ENCODE measurements around the gene SEMA4B.

Gene SEMA4B

DNA sequence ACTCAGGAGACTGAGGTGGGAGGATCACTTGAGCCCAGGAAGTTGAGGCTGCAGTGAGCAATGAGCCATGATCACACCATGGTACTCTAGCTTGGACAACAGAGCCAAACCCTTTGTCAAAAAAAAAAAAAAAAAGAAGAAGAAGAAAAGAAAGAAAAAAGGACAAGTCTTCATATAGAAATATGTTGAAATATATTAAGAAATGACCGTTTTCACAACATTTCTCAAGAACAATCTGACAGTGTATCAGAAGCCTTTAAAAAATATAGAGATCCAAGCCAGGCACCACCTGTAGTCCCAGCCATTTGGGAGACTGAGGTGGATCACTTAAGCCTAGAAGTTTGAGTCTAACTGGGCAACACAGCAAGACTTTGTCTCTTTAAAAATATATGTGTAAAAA, 29.5 kb upstream of the SEMA4B start:
- no peaks in the 10 kb centered on the region for H3K9me2 ChIP-seq (replicated peaks; ENCODE audit: insufficient read depth, low read length)
- no peaks in the 10 kb centered on the region for H3K79me2 ChIP-seq (ENCODE audit: insufficient read depth, low read length)
- no peak overlapping the region for H3K4me2 ChIP-seq (ENCODE audit: low read depth, low read length, poor library complexity, severe bottlenecking)
- no peaks in the 10 kb centered on the region for H3F3A ChIP-seq (ENCODE audit: insufficient read depth)
- no peak overlapping the region for H3K27ac ChIP-seq (ENCODE audit: low read depth, low read length)
- no peak overlapping the region for H3K4me3 ChIP-seq (ENCODE audit: insufficient read depth, low read length, poor library complexity, severe bottlenecking)
- no peaks in the 10 kb centered on the region for H3K9me3 ChIP-seq (ENCODE audit: insufficient read depth, low read length)
- no peaks in the 10 kb centered on the region for H3K27me3 ChIP-seq (ENCODE audit: low read length)
- H3K36me3 ChIP-seq (ENCODE audit: low read length) = no peaks in the 10 kb centered on the region
- H4K20me1 ChIP-seq (ENCODE audit: low read depth, low read length) = no peaks in the 10 kb centered on the region
- H3K9ac ChIP-seq (ENCODE audit: low read length) = no peak overlapping the region
- TF ChIP-seq, protein P1, sequence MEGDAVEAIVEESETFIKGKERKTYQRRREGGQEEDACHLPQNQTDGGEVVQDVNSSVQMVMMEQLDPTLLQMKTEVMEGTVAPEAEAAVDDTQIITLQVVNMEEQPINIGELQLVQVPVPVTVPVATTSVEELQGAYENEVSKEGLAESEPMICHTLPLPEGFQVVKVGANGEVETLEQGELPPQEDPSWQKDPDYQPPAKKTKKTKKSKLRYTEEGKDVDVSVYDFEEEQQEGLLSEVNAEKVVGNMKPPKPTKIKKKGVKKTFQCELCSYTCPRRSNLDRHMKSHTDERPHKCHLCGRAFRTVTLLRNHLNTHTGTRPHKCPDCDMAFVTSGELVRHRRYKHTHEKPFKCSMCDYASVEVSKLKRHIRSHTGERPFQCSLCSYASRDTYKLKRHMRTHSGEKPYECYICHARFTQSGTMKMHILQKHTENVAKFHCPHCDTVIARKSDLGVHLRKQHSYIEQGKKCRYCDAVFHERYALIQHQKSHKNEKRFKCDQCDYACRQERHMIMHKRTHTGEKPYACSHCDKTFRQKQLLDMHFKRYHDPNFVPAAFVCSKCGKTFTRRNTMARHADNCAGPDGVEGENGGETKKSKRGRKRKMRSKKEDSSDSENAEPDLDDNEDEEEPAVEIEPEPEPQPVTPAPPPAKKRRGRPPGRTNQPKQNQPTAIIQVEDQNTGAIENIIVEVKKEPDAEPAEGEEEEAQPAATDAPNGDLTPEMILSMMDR (IDR thresholded peaks at IDR 0.05; ENCODE audit: insufficient read depth, low read length, poor library complexity, severe bottlenecking) = no peak
- TF ChIP-seq EZH2phosphoT487 (conservative IDR thresholded peaks at IDR 0.05; ENCODE audit: low read length) = no peak
- no peak overlapping the region for H2AFZ ChIP-seq (ENCODE audit: low read depth, low read length, severe bottlenecking)

DNA sequence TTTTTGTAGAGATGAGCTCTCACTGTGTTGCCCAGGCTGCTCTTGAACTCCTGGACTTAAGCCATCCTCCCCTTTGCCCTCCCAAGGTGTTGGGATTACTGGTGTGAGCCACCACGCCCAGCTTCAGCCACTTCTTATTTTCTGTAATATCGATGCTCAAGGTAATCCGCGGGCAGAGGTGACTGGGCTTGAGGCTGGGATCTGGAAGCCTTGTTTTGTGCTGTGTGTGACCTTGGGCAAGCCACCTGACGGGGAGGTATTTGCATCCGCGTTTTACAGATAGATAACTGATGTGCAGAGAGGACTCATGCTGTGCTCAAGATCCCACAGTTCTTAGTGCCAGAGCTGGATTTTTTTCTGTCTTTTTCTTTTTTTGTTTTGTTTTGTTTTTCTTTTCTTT, 27.8 kb upstream of the SEMA4B start:
- TF ChIP-seq, protein P1 (IDR thresholded peaks at IDR 0.05; ENCODE audit: insufficient read depth, low read length, poor library complexity, severe bottlenecking) = no peak
- no peak for TF ChIP-seq EZH2phosphoT487 (conservative IDR thresholded peaks at IDR 0.05; ENCODE audit: low read length)
- Histone ChIP-seq H3K36me3 (ENCODE audit: low read length) (no peaks in the 10 kb centered on the region), H3K4me3 (ENCODE audit: insufficient read depth, low read length, poor library complexity, severe bottlenecking) (no peak overlapping the region), H2AFZ (ENCODE audit: low read depth, low read length, severe bottlenecking) (no peak overlapping the region), H4K20me1 (ENCODE audit: low read depth, low read length) (no peaks in the 10 kb centered on the region), H3K79me2 (ENCODE audit: insufficient read depth, low read length) (no peaks in the 10 kb centered on the region), H3K27ac (ENCODE audit: low read depth, low read length) (no peak overlapping the region), H3K9me2 (replicated peaks; ENCODE audit: insufficient read depth, low read length) (no peaks in the 10 kb centered on the region), H3F3A (ENCODE audit: insufficient read depth) (no peaks in the 10 kb centered on the region), H3K9me3 (ENCODE audit: insufficient read depth, low read length) (no peaks in the 10 kb centered on the region), H3K9ac (ENCODE audit: low read length) (no peak overlapping the region), H3K4me2 (ENCODE audit: low read depth, low read length, poor library complexity, severe bottlenecking) (no peak overlapping the region), H3K27me3 (ENCODE audit: low read length) (no peaks in the 10 kb centered on the region)

DNA sequence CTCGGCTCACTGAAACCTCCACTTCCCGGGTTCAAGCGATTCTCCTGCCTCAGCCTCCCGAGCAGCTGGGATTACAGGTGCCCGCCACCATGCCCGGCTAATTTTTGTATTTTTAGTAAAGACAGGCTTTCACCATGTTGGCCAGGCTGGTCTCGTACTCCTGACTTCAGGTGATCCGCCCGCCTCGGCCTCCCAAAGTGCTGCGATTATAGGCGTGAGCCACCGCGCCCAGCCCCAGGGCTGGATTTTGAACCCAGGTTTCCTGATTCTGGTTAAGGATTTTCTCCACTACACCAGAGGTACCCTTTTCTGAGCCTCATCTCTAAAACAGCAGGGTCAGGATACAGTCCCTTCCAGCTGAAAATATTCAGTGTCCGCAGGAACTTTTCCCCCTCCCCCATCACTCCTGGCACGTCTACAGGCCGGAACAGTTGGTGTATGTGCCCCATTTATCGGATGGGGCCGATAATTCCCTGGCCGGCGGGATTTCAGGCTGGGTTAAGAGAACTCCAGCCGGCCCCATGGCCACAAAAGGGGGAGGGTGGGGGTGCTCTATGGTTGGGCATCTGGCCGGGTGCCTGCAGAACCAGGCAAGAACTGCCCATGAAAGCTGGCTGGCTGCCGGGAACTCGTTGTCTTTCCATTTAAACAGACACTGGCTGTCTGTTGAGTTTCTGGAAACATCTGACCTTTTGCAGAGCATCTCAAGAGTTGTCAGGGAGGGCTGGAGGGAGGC, 26.8 kb upstream of the SEMA4B start:
- Histone ChIP-seq H3K4me2 (ENCODE audit: low read depth, low read length, poor library complexity, severe bottlenecking) (no peak overlapping the region), H3K9ac (ENCODE audit: low read length) (no peak overlapping the region)
- TF ChIP-seq, protein P1 (IDR thresholded peaks at IDR 0.05; ENCODE audit: insufficient read depth, low read length, poor library complexity, severe bottlenecking) = no peak
- TF ChIP-seq EZH2phosphoT487 (conservative IDR thresholded peaks at IDR 0.05; ENCODE audit: low read length) = no peak

More for the DNA sequence above, 26.8 kb upstream of the SEMA4B start:
- Histone ChIP-seq H4K20me1 (ENCODE audit: low read depth, low read length) (no peaks in the 10 kb centered on the region), H3K9me2 (replicated peaks; ENCODE audit: insufficient read depth, low read length) (no peaks in the 10 kb centered on the region), H3K27me3 (ENCODE audit: low read length) (no peaks in the 10 kb centered on the region), H2AFZ (ENCODE audit: low read depth, low read length, severe bottlenecking) (no peak overlapping the region), H3K4me3 (ENCODE audit: insufficient read depth, low read length, poor library complexity, severe bottlenecking) (no peak overlapping the region), H3K9me3 (ENCODE audit: insufficient read depth, low read length) (no peaks in the 10 kb centered on the region), H3K27ac (ENCODE audit: low read depth, low read length) (no peak overlapping the region), H3K36me3 (ENCODE audit: low read length) (no peaks in the 10 kb centered on the region), H3K79me2 (ENCODE audit: insufficient read depth, low read length) (no peaks in the 10 kb centered on the region), H3F3A (ENCODE audit: insufficient read depth) (no peaks in the 10 kb centered on the region)
